SK-N-SH treated with all-trans-retinoic acid at 6 μM for 48 hours (cell line): Measurements from ENCODE around the gene DUSP12.

Experiments
- ATAC-seq: fragments of 200-7000 bp; cut with Tn5 transposase; 3 replicates; pipeline ENCODE4 v1.9.1; 2020; ENCODE audit warnings: mild to moderate bottlenecking, moderate library complexity
- ARNTL ChIP-seq: fragments of 450-650 bp; formaldehyde crosslinking; IDR thresholded peaks from 2 replicates; pipeline ENCODE4 v1.5.0; 2020; ENCODE audit warnings: low read depth, mild to moderate bottlenecking, moderate library complexity, borderline replicate concordance
- BACH2 ChIP-seq: fragments of 250-450 bp; sonication (Bioruptor Pico); IDR thresholded peaks from 2 replicates; pipeline ENCODE4 v1.9.0; 2021; ENCODE audit warnings: mild to moderate bottlenecking, borderline replicate concordance
- ESRRG ChIP-seq: fragments of 250-450 bp; sonication (Bioruptor Pico); IDR thresholded peaks from 2 replicates; pipeline ENCODE4 v1.6.1; 2021; ENCODE audit warnings: mild to moderate bottlenecking
- GLIS3 ChIP-seq: fragments of 250-450 bp; sonication (Bioruptor Pico); IDR thresholded peaks from 2 replicates; pipeline ENCODE4 v1.5.0; 2020; ENCODE audit warnings: mild to moderate bottlenecking, moderate library complexity
- ISL1 ChIP-seq: fragments of 250-450 bp; sonication (Bioruptor Pico); IDR thresholded peaks from 2 replicates; pipeline ENCODE4 v2.1.2; 2022; ENCODE audit warnings: mild to moderate bottlenecking, moderate library complexity
- OSR1 ChIP-seq: fragments of 250-450 bp; sonication (Bioruptor Pico); IDR thresholded peaks from 2 replicates; pipeline ENCODE4 v1.8.0; 2022; ENCODE audit warnings: moderate library complexity, mild to moderate bottlenecking, inconsistent platforms
- PPARA ChIP-seq: fragments of 250-450 bp; sonication (Bioruptor Pico); IDR thresholded peaks from 2 replicates; pipeline ENCODE4 v1.5.0; 2020; ENCODE audit warnings: mild to moderate bottlenecking, borderline replicate concordance
- RARB ChIP-seq: fragments of 250-450 bp; sonication (Bioruptor Pico); IDR thresholded peaks from 2 replicates; pipeline ENCODE4 v1.8.0; 2021; ENCODE audit warnings: mild to moderate bottlenecking, moderate library complexity
- TCF4 ChIP-seq: fragments of 250-450 bp; sonication (Bioruptor Pico); IDR thresholded peaks from 2 replicates; pipeline ENCODE4 v1.8.0; 2021; ENCODE audit warnings: mild to moderate bottlenecking, moderate library complexity, borderline replicate concordance
- TOX ChIP-seq: fragments of 250-450 bp; sonication (Bioruptor Pico); IDR thresholded peaks from 2 replicates; pipeline ENCODE4 v1.8.0; 2021; ENCODE audit warnings: mild to moderate bottlenecking, moderate library complexity, borderline replicate concordance
- ZC3H10 ChIP-seq: fragments of 250-450 bp; sonication (Bioruptor Pico); IDR thresholded peaks from 2 replicates; pipeline ENCODE4 v1.5.1; 2021; ENCODE audit warnings: mild to moderate bottlenecking, moderate library complexity
- ZFP3 ChIP-seq: fragments of 250-450 bp; sonication (Bioruptor Pico); IDR thresholded peaks from 2 replicates; pipeline ENCODE4 v1.5.0; 2020; ENCODE audit warnings: mild to moderate bottlenecking, moderate library complexity
- ZNF565 ChIP-seq: fragments of 450-650 bp; formaldehyde crosslinking; conservative IDR thresholded peaks from 2 replicates; pipeline ENCODE4 v1.5.0; 2020; ENCODE audit warnings: low read depth, mild to moderate bottlenecking, moderate library complexity
- ZNF70 ChIP-seq: fragments of 450-650 bp; formaldehyde crosslinking; IDR thresholded peaks from 2 replicates; pipeline ENCODE4 v1.5.0; 2020; ENCODE audit warnings: mild to moderate bottlenecking, moderate library complexity
- ZNF8 ChIP-seq: fragments of 450-650 bp; formaldehyde crosslinking; IDR thresholded peaks from 2 replicates; pipeline ENCODE4 v1.5.0; 2020; ENCODE audit warnings: mild to moderate bottlenecking, moderate library complexity
- TF ChIP-seq, protein P1 (sequence below): fragments of 250-450 bp; sonication (Bioruptor Pico); IDR thresholded peaks from 2 replicates; pipeline ENCODE4 v1.5.1; 2021; ENCODE audit warnings: mild to moderate bottlenecking, moderate library complexity
- TF ChIP-seq, protein P2 (sequence below): fragments of 250-450 bp; sonication (Bioruptor Pico); IDR thresholded peaks from 2 replicates; pipeline ENCODE4 v1.5.1; 2020; ENCODE audit warnings: low read depth, mild to moderate bottlenecking, moderate library complexity
- TF ChIP-seq, protein P3 (sequence below): fragments of 250-450 bp; sonication (Bioruptor Pico); IDR thresholded peaks from 2 replicates; pipeline ENCODE4 v1.5.0; 2020; ENCODE audit warnings: mild to moderate bottlenecking, moderate library complexity
- TF ChIP-seq, protein P4 (sequence below): fragments of 250-450 bp; sonication (Bioruptor Pico); IDR thresholded peaks from 2 replicates; pipeline ENCODE4 v1.8.0; 2020; ENCODE audit warnings: mild to moderate bottlenecking, moderate library complexity, borderline replicate concordance
- TF ChIP-seq, protein P5 (sequence below): fragments of 250-450 bp; sonication (Bioruptor Pico); IDR thresholded peaks from 2 replicates; pipeline ENCODE4 v1.8.0; 2021; ENCODE audit warnings: low read depth, mild to moderate bottlenecking, moderate library complexity, borderline replicate concordance

Gene DUSP12

DNA sequence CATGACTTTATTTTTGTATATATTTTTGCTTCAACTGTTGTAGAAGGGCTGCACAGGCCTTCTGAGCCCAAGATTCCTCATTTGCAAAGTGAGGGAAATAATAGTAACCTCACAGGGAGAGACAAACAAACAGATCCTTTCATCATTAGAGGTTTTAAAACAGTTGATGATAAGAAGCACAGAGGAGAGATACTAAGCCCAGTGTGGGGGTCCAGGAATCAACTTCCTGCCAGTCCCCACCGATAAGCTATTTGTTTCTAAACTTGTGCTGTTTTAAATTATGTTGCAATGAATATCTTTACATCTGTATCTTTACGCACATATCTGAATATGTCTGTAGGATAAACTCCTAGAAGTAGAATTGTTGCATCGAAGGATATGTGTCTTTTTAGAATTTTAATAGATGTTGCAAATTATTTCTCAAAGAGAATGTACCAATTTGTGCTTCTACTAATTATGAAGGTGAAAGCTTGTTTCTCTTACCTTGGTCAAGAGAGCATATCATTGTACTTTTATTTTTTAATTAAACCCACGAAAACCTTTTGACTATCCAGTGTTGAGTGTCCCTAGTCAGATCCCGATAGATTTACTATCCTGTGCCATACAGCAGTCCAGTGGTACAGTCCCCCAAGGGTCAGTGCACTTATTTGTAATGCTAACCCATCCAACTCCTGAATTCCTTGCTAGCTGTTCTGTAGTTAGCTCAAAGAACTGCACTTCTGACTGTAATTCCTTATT, 17.4 kb upstream of the DUSP12 start:
- TF ChIP-seq GLIS3: no peak
- TF ChIP-seq RARB (CRISPR knock-in tag): no peak
- TF ChIP-seq TCF4: no peak
- TF ChIP-seq TOX: no peak
- no peak for TF ChIP-seq ISL1 (CRISPR knock-in tag)
- no peak for TF ChIP-seq OSR1
- TF ChIP-seq ZNF8 (CRISPR knock-in tag): no peak
- TF ChIP-seq, protein P1, sequence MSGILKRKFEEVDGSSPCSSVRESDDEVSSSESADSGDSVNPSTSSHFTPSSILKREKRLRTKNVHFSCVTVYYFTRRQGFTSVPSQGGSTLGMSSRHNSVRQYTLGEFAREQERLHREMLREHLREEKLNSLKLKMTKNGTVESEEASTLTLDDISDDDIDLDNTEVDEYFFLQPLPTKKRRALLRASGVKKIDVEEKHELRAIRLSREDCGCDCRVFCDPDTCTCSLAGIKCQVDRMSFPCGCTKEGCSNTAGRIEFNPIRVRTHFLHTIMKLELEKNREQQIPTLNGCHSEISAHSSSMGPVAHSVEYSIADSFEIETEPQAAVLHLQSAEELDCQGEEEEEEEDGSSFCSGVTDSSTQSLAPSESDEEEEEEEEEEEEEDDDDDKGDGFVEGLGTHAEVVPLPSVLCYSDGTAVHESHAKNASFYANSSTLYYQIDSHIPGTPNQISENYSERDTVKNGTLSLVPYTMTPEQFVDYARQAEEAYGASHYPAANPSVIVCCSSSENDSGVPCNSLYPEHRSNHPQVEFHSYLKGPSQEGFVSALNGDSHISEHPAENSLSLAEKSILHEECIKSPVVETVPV (CRISPR knock-in tag): no peak
- TF ChIP-seq PPARA (CRISPR knock-in tag): no peak
- TF ChIP-seq ARNTL (CRISPR knock-in tag): no peak
- TF ChIP-seq BACH2: no peak
- TF ChIP-seq, protein P2, sequence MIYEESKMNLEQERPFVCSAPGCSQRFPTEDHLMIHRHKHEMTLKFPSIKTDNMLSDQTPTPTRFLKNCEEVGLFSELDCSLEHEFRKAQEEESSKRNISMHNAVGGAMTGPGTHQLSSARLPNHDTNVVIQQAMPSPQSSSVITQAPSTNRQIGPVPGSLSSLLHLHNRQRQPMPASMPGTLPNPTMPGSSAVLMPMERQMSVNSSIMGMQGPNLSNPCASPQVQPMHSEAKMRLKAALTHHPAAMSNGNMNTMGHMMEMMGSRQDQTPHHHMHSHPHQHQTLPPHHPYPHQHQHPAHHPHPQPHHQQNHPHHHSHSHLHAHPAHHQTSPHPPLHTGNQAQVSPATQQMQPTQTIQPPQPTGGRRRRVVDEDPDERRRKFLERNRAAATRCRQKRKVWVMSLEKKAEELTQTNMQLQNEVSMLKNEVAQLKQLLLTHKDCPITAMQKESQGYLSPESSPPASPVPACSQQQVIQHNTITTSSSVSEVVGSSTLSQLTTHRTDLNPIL (CRISPR knock-in tag): no peak

DNA sequence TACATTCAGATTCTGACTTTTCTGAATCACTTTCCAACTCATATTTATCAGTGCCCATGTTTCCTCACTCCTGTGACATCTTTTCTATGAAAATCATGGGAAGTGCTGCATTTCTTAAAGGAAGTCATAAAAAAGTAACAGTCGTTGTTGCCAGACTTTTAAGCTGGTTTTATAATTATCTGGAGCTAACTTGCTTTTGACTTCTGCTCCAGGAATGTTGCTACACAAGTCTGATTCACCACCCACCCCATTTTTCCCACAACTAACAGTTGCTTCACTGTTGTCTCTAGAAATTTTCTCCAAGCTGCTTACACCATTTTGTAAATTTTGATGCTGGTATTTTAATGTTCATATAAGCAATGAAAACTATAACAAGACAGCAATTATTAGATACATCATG, 16.1 kb upstream of the DUSP12 start:
- peak; percentile 54 for ATAC-seq
- TF ChIP-seq ZNF70 (CRISPR knock-in tag) (no peak), ISL1 (CRISPR knock-in tag) (no peak), ZNF565 (CRISPR knock-in tag) (no peak), ZC3H10 (CRISPR knock-in tag) (no peak), PPARA (CRISPR knock-in tag) (no peak), ZFP3 (CRISPR knock-in tag) (no peak), ZNF8 (CRISPR knock-in tag) (no peak), TOX (no peak), ESRRG (CRISPR knock-in tag) (no peak), ARNTL (CRISPR knock-in tag) (no peak), BACH2 (no peak)
- TF ChIP-seq, protein P3, sequence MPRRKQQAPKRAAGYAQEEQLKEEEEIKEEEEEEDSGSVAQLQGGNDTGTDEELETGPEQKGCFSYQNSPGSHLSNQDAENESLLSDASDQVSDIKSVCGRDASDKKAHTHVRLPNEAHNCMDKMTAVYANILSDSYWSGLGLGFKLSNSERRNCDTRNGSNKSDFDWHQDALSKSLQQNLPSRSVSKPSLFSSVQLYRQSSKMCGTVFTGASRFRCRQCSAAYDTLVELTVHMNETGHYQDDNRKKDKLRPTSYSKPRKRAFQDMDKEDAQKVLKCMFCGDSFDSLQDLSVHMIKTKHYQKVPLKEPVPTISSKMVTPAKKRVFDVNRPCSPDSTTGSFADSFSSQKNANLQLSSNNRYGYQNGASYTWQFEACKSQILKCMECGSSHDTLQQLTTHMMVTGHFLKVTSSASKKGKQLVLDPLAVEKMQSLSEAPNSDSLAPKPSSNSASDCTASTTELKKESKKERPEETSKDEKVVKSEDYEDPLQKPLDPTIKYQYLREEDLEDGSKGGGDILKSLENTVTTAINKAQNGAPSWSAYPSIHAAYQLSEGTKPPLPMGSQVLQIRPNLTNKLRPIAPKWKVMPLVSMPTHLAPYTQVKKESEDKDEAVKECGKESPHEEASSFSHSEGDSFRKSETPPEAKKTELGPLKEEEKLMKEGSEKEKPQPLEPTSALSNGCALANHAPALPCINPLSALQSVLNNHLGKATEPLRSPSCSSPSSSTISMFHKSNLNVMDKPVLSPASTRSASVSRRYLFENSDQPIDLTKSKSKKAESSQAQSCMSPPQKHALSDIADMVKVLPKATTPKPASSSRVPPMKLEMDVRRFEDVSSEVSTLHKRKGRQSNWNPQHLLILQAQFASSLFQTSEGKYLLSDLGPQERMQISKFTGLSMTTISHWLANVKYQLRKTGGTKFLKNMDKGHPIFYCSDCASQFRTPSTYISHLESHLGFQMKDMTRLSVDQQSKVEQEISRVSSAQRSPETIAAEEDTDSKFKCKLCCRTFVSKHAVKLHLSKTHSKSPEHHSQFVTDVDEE (CRISPR knock-in tag): no peak
- TF ChIP-seq, protein P4, sequence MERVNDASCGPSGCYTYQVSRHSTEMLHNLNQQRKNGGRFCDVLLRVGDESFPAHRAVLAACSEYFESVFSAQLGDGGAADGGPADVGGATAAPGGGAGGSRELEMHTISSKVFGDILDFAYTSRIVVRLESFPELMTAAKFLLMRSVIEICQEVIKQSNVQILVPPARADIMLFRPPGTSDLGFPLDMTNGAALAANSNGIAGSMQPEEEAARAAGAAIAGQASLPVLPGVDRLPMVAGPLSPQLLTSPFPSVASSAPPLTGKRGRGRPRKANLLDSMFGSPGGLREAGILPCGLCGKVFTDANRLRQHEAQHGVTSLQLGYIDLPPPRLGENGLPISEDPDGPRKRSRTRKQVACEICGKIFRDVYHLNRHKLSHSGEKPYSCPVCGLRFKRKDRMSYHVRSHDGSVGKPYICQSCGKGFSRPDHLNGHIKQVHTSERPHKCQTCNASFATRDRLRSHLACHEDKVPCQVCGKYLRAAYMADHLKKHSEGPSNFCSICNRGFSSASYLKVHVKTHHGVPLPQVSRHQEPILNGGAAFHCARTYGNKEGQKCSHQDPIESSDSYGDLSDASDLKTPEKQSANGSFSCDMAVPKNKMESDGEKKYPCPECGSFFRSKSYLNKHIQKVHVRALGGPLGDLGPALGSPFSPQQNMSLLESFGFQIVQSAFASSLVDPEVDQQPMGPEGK (CRISPR knock-in tag): no peak
- TF ChIP-seq, protein P1 (CRISPR knock-in tag): no peak
- TF ChIP-seq, protein P5, sequence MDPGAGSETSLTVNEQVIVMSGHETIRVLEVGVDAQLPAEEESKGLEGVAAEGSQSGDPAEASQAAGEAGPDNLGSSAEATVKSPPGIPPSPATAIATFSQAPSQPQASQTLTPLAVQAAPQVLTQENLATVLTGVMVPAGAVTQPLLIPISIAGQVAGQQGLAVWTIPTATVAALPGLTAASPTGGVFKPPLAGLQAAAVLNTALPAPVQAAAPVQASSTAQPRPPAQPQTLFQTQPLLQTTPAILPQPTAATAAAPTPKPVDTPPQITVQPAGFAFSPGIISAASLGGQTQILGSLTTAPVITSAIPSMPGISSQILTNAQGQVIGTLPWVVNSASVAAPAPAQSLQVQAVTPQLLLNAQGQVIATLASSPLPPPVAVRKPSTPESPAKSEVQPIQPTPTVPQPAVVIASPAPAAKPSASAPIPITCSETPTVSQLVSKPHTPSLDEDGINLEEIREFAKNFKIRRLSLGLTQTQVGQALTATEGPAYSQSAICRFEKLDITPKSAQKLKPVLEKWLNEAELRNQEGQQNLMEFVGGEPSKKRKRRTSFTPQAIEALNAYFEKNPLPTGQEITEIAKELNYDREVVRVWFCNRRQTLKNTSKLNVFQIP (CRISPR knock-in tag): no peak

More for the DNA sequence above, 17.4 kb upstream of the DUSP12 start:
- ATAC-seq: no peak
